ENCODE measurements around the gene INPP5A. TPM values are rescaled to one million over a fixed set of nuclear protein-coding genes. Genes with fewer than 3 reads are reported as not detected.

INPP5A gene
- total and polyA plus RNA-seq, 2 experiments from 2014 or later = 41.2 to 53.6 TPM

GRCh38 chr10:132497063-132497680 is 40.4 kb upstream of the INPP5A start:
- no peak for DNase-seq (ENCODE audit: low spot score)
- TF ChIP-seq EZH2 (IDR thresholded peaks at IDR 0.05; ENCODE audit: borderline replicate concordance) (no peak), EZH2phosphoT487 (IDR thresholded peaks at IDR 0.05; ENCODE audit: low read depth, severe bottlenecking, unreplicated experiment) (no peak), CTCF (IDR thresholded peaks at IDR 0.05; ENCODE audit: poor library complexity) (no peak)
- no peaks in the 10 kb centered on the region for H3K36me3 ChIP-seq (replicated peaks; ENCODE audit: insufficient read depth, low read depth)
- no peaks in the 10 kb centered on the region for H3K27me3 ChIP-seq
- H3K79me2 ChIP-seq = no peaks in the 10 kb centered on the region
- no peak overlapping the region for H2AFZ ChIP-seq
- peaks cover 4% of the 10 kb centered on the region for H3K4me1 ChIP-seq (ENCODE audit: insufficient read depth)
- no peak overlapping the region for H3K27ac ChIP-seq
- no peak overlapping the region for H3K4me2 ChIP-seq
- H3K9me2 ChIP-seq (replicated peaks; ENCODE audit: insufficient read depth) = no peaks in the 10 kb centered on the region
- no peaks in the 10 kb centered on the region for H4K20me1 ChIP-seq (ENCODE audit: insufficient read depth, poor library complexity, severe bottlenecking)
- WGBS (ENCODE audit: low lambda C conversion rate, missing lambda C conversion rate) = 92% methylated on average over 28 of the region's 30 CpGs
- H3K4me3 ChIP-seq = no peak overlapping the region
- no peaks in the 10 kb centered on the region for H3K9me3 ChIP-seq (ENCODE audit: low read depth)

GRCh38 chr10:132497861-132498561 is 39.6 kb upstream of the INPP5A start:
- 83% methylated on average over 16 of the region's 17 CpGs for WGBS (ENCODE audit: low lambda C conversion rate, missing lambda C conversion rate)
- DNase-seq (ENCODE audit: low spot score) = no peak
- Histone ChIP-seq H3K9me3 (ENCODE audit: low read depth) (no peaks in the 10 kb centered on the region), H3K79me2 (no peaks in the 10 kb centered on the region), H3K4me2 (no peak overlapping the region), H3K4me1 (ENCODE audit: insufficient read depth) (peaks cover under 1% of the 10 kb centered on the region), H3K36me3 (replicated peaks; ENCODE audit: insufficient read depth, low read depth) (no peaks in the 10 kb centered on the region), H4K20me1 (ENCODE audit: insufficient read depth, poor library complexity, severe bottlenecking) (no peaks in the 10 kb centered on the region), H3K27me3 (no peaks in the 10 kb centered on the region), H3K27ac (no peak overlapping the region), H2AFZ (no peak overlapping the region), H3K4me3 (no peak overlapping the region), H3K9me2 (replicated peaks; ENCODE audit: insufficient read depth) (no peaks in the 10 kb centered on the region)
- TF ChIP-seq CTCF (IDR thresholded peaks at IDR 0.05; ENCODE audit: poor library complexity) (no peak), EZH2 (IDR thresholded peaks at IDR 0.05; ENCODE audit: borderline replicate concordance) (no peak), EZH2phosphoT487 (IDR thresholded peaks at IDR 0.05; ENCODE audit: low read depth, severe bottlenecking, unreplicated experiment) (no peak)

GRCh38 chr10:132498562-132499366 is 38.8 kb upstream of the INPP5A start:
- no peak for DNase-seq (ENCODE audit: low spot score)
- H3K79me2 ChIP-seq = no peaks in the 10 kb centered on the region
- H3K4me1 ChIP-seq (ENCODE audit: insufficient read depth) = no peaks in the 10 kb centered on the region
- H3K4me2 ChIP-seq = no peak overlapping the region
- no peaks in the 10 kb centered on the region for H3K27me3 ChIP-seq
- TF ChIP-seq CTCF (IDR thresholded peaks at IDR 0.05; ENCODE audit: poor library complexity) (no peak), EZH2phosphoT487 (IDR thresholded peaks at IDR 0.05; ENCODE audit: low read depth, severe bottlenecking, unreplicated experiment) (no peak), EZH2 (IDR thresholded peaks at IDR 0.05; ENCODE audit: borderline replicate concordance) (no peak)
- no peak overlapping the region for H2AFZ ChIP-seq
- H4K20me1 ChIP-seq (ENCODE audit: insufficient read depth, poor library complexity, severe bottlenecking) = no peaks in the 10 kb centered on the region
- H3K36me3 ChIP-seq (replicated peaks; ENCODE audit: insufficient read depth, low read depth) = no peaks in the 10 kb centered on the region
- 90% methylated on average over 15 of the region's 15 CpGs for WGBS (ENCODE audit: low lambda C conversion rate, missing lambda C conversion rate)
- H3K9me3 ChIP-seq (ENCODE audit: low read depth) = no peaks in the 10 kb centered on the region
- H3K4me3 ChIP-seq = no peak overlapping the region
- H3K27ac ChIP-seq = no peak overlapping the region
- H3K9me2 ChIP-seq (replicated peaks; ENCODE audit: insufficient read depth) = no peaks in the 10 kb centered on the region
